ENCODE measurements around the gene TM7SF3. TPM values are rescaled to one million over a fixed set of nuclear protein-coding genes. Genes with fewer than 3 reads are reported as not detected.
"Not testable (repeated sequence)": the region's sequence is repeated elsewhere in the genome, so short reads cannot be mapped to it uniquely, and the experiment has no call there.

The TM7SF3 gene
- total RNA-seq, 2 donors from 2014 or later, result 22.5 to 24.3 TPM

DNA sequence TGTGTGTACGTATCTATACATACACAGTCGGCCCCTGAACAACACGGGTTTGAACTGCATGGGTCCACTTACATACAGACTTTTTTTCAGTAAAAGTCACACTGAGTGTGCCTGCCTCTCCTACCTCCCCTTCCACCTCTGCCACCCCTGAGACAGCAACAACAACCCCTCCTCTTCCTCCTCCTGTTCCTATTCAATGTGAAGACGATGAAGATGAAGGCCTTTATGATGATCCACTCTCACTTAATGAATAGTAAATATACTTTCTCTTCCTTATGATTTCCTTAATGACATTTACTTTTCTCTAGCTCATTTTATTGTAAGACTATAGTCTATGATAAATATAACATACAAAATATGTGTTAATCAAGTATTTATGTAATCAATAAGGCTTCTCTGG is 25.5 kb downstream of the TM7SF3 start:
- Mint-ChIP-seq H3K36me3 (ENCODE audit: low read depth) (peaks cover 14% of the 10 kb centered on the region), H3K4me3 (no peak overlapping the region), H3K4me1 (peaks cover 16% of the 10 kb centered on the region), H3K27ac (peak overlapping the region; percentile 83), H3K27me3 (no peaks in the 10 kb centered on the region)
- ATAC-seq (no peak), DNase-seq (no peak)
- H3K9me3 ChIP-seq (ENCODE audit: control insufficient read depth, low read length, poor library complexity, severe bottlenecking), result no peaks in the 10 kb centered on the region

DNA sequence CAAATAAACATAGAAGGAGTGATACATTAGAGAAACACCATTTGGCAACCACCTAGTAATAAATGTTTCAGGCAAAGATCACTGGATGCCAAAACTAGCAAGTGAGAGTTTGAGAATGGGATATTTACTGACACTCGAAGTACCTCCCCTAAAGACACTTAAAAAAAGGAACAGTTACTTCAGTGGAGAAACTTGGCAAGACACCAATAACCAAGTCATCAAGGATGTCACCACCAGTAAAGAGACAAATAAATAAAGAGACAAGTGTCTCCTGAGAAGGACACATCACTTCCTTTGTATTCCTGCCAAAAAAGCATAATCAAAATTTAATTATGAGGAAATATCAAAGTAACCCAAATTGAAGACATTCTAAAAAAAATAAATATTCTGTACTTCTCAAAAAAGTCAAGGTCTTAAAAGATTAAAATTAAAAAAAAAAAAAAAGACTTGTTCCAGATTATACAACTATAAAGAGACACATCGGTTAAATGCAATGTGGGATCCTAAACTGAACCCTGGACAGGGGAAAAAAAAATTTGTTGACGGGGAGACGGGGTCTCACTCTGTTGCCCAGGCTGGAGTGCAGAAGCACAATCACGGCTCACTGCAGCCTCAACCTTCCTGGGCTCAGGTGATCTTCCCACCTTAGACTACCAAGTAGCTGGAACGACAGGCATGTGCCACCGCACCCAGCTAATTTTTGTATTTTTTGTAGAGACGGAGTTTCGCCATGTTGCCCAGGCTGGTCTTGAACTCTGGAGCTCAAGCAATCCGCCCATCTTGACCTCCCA is 26.4 kb downstream of the TM7SF3 start:
- Mint-ChIP-seq H3K4me3 (no peak overlapping the region), H3K4me1 (peaks cover 14% of the 10 kb centered on the region), H3K27me3 (no peaks in the 10 kb centered on the region), H3K36me3 (ENCODE audit: low read depth) (peaks cover 17% of the 10 kb centered on the region), H3K27ac (no peak overlapping the region)
- no peak for ATAC-seq
- no peak for DNase-seq
- H3K9me3 ChIP-seq (ENCODE audit: control insufficient read depth, low read length, poor library complexity, severe bottlenecking), result no peaks in the 10 kb centered on the region

DNA sequence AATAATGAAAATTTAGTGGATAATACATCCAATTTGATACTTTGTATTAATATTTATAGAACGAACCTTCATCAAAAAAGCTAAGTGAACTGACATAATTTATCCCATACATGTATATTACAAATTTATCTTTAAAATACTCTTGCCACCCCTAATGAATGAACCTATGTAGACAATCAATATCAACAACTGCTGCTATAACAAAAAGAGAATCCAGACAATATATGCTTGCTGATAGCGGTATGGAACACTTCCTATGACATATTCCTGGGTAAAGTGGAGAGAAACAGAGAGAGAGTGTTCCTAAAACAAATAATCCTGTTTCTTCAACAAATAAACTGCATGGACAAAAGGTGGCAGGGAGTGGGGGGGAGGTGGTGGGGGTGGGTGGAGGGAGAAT is 31.3 kb downstream of the TM7SF3 start:
- Mint-ChIP-seq H3K27ac (no peak overlapping the region), H3K4me1 (peaks cover 7% of the 10 kb centered on the region), H3K36me3 (ENCODE audit: low read depth) (peaks cover 17% of the 10 kb centered on the region), H3K27me3 (no peaks in the 10 kb centered on the region), H3K4me3 (no peak overlapping the region)
- no peak for ATAC-seq
- no peaks in the 10 kb centered on the region for H3K9me3 ChIP-seq (ENCODE audit: control insufficient read depth, low read length, poor library complexity, severe bottlenecking)
- no peak for DNase-seq

DNA sequence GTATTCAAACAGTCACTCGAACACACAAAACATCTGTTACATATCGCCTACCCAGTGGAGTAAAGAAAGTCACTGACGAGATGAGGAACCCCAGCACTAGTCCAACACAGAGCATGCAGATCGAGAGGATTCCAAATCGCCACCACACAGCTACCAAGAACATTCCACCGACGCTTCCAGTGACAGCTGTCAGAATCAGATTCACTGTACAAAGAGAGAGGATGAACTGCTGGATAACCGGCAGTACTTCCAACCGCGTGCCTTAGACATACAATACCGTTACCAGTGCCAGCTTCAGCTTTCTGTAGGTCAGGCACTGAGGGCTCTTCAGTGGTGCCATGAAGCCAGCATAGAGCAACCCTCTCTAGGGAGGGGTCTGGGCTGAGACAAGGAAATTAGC is 34.5 kb downstream of the TM7SF3 start:
- Mint-ChIP-seq H3K4me1 (peaks cover 11% of the 10 kb centered on the region), H3K27ac (no peak overlapping the region)
- no peak for ATAC-seq

DNA sequence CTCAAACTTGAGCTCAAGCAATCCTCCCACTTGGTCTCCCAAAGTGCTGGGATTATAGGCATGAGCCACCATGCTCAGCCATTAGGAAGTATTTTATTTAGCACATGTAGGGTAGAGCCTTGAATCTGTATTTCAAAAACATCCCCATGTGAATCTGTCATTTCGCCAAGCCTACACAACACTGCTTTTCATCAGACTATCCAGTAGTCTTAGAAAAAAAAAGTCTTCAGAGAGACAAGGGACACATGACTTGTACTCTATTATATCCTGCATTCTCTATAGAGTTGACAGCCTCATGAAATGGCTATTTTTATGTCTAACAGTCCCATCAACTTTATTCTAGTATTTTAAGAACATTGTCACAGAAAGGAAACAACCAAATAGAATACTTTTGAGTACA is 35.4 kb downstream of the TM7SF3 start:
- peaks cover 5% of the 10 kb centered on the region for H3K4me1 Mint-ChIP-seq
- H3K4me3 Mint-ChIP-seq, result no peak overlapping the region
- peaks cover 12% of the 10 kb centered on the region for H3K36me3 Mint-ChIP-seq (ENCODE audit: low read depth)
- H3K9me3 ChIP-seq (ENCODE audit: control insufficient read depth, low read length, poor library complexity, severe bottlenecking), result no peaks in the 10 kb centered on the region
- H3K27me3 Mint-ChIP-seq, result no peaks in the 10 kb centered on the region
- H3K27ac Mint-ChIP-seq, result no peak overlapping the region
- ATAC-seq, result no peak
- DNase-seq, result no peak

More for the DNA sequence above, 34.5 kb downstream of the TM7SF3 start:
- Mint-ChIP-seq H3K36me3 (ENCODE audit: low read depth) (peaks cover 10% of the 10 kb centered on the region), H3K27me3 (no peaks in the 10 kb centered on the region), H3K4me3 (no peak overlapping the region)
- H3K9me3 ChIP-seq (ENCODE audit: control insufficient read depth, low read length, poor library complexity, severe bottlenecking), result no peaks in the 10 kb centered on the region
- DNase-seq, result no peak

DNA sequence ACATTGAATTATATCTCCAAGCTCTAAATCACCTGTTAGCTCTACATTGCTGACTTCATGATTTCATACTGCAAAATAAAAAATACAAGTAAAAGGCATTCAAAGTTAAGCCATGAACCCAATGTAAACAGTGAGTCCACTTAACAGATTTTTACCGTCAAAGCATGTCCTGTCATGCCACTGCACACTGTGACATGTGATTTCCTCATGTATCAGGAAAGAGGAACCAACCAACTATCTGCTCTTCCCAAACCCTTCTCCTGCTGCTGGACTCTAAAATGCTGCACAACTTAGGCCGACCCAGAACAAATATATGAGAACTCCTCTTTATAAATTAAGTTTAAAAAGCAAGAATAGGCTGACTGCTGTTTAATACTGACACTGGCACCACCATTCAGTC is 37.5 kb downstream of the TM7SF3 start:
- H3K9me3 ChIP-seq (ENCODE audit: control insufficient read depth, low read length, poor library complexity, severe bottlenecking), result no peaks in the 10 kb centered on the region
- Mint-ChIP-seq H3K27me3 (no peaks in the 10 kb centered on the region), H3K4me3 (no peak overlapping the region), H3K4me1 (peaks cover 7% of the 10 kb centered on the region), H3K27ac (peak overlapping the region; percentile 6), H3K36me3 (ENCODE audit: low read depth) (peaks cover 8% of the 10 kb centered on the region)
- DNase-seq, result no peak
- ATAC-seq, result no peak

DNA sequence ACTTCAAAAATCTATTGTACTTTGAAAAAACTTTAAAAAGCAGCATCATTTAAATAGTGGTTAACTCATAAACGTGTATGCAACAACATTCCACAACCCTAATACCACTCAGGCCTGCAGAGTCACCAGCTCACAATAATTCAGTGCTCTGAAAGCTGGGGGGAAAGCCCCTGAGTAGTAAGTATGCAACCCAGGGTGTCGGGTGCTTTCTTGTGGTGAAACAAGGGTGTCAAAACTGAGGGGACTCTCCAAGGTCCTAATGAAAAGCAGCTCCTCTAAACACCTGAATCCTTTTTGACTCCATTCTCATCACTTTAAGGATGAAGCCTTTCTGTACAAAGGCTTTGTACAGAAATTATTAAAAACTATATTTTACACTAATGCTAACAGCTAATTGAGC is 42.2 kb downstream of the TM7SF3 start:
- peak overlapping the region; percentile 85 for H3K27ac Mint-ChIP-seq
- no peak overlapping the region for H3K4me3 Mint-ChIP-seq

DNA sequence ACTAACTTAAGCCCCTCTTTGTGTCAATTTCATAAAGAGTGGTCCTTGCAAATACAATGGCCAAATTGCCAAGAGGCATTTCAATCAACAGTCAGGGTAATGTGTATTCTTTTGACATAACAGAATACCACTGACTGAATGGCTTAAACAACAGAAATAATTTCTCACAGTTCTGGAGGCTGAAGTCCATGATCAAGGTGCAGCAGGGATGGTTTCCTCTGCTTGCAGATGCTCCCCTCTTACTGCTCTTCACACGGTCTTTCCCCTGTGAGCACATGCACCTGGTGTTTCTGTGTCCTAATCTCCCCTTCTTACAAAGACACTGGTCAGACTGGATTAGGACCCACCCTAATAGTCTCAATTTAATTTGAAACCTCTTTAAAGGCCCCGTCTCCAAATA is 44.0 kb downstream of the TM7SF3 start:
- no peak overlapping the region for H3K4me3 Mint-ChIP-seq
- H3K4me1 Mint-ChIP-seq, result peaks cover 5% of the 10 kb centered on the region
- no peaks in the 10 kb centered on the region for H3K9me3 ChIP-seq (ENCODE audit: control insufficient read depth, low read length, poor library complexity, severe bottlenecking)
- H3K27ac Mint-ChIP-seq, result peak overlapping the region; percentile 85
- ATAC-seq (no peak), DNase-seq (no peak)
- peaks cover 11% of the 10 kb centered on the region for H3K36me3 Mint-ChIP-seq (ENCODE audit: low read depth)
- no peaks in the 10 kb centered on the region for H3K27me3 Mint-ChIP-seq

More for the DNA sequence above, 42.2 kb downstream of the TM7SF3 start:
- peaks cover 10% of the 10 kb centered on the region for H3K4me1 Mint-ChIP-seq
- peaks cover 9% of the 10 kb centered on the region for H3K36me3 Mint-ChIP-seq (ENCODE audit: low read depth)
- H3K9me3 ChIP-seq (ENCODE audit: control insufficient read depth, low read length, poor library complexity, severe bottlenecking), result no peaks in the 10 kb centered on the region
- DNase-seq, result peak; percentile 16 to 46 (median 37)
- ATAC-seq, result peak; percentile 100
- no peaks in the 10 kb centered on the region for H3K27me3 Mint-ChIP-seq

DNA sequence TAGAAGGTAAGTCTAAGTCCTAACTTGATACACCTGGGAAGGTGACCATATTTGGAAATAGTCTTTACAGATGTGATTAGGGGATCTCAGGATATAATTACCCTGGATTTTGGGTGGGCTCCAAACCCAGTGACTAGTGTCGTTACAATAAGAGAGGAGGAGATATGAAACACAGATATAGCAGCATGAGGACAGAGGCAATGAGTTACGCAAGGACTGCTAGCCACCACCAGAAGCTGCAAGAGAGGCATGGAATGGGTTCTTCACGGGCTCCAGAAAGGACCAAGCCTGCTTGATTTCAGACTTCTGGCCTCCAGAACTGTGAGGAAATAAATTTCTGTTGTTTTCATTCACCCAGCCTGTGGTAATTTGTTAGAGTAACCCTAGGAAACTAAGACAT is 47.3 kb downstream of the TM7SF3 start:
- ATAC-seq (no peak), DNase-seq (no peak)
- no peak overlapping the region for H3K4me3 Mint-ChIP-seq
- no peaks in the 10 kb centered on the region for H3K9me3 ChIP-seq (ENCODE audit: control insufficient read depth, low read length, poor library complexity, severe bottlenecking)
- no peak overlapping the region for H3K27ac Mint-ChIP-seq
- H3K27me3 Mint-ChIP-seq, result no peaks in the 10 kb centered on the region
- H3K36me3 Mint-ChIP-seq (ENCODE audit: low read depth), result peaks cover 10% of the 10 kb centered on the region
- peaks cover 10% of the 10 kb centered on the region for H3K4me1 Mint-ChIP-seq

DNA sequence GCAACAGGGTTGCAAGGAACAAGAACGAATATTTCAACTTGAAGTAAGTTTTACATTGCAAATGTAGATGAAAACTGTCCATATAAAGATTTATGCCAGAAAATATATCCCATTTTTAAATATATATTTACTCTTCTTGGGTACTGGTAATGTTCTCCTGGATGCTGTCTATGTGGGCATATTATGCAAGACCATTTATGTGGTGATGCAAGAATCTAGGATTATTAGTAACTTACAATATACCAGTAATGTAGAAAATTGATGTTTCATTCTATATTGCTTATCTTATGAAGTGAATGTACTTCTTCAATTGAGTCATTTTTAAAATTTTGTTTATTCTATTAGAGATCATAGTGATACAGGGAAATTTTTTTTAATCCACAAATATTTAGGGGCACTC is 50.8 kb downstream of the TM7SF3 start:
- Mint-ChIP-seq H3K27ac (no peak overlapping the region), H3K4me1 (peaks cover 5% of the 10 kb centered on the region), H3K36me3 (ENCODE audit: low read depth) (peaks cover 10% of the 10 kb centered on the region), H3K27me3 (no peaks in the 10 kb centered on the region), H3K4me3 (no peak overlapping the region)
- ATAC-seq (no peak), DNase-seq (no peak)
- H3K9me3 ChIP-seq (ENCODE audit: control insufficient read depth, low read length, poor library complexity, severe bottlenecking), result no peaks in the 10 kb centered on the region

DNA sequence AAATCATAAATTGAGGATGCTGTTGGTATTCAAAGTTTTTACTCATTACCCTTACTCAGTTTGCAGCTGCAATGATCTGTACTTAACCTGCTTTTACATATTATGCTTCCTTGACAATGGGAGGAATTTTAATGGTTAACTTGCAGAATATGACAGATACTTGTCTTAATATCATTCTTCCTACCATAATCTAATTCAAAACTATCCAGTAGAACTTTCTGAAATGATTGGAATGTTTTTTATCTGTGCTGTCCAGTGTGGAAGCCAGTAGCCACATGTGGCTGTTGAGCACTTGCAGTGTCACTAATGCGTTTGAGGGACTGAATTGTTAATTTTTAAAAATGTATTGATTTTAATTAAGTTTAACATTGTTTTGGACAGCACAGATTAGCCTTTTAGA is 52.4 kb downstream of the TM7SF3 start:
- DNase-seq, result no peak
- H3K4me3 Mint-ChIP-seq, result no peak overlapping the region
- H3K9me3 ChIP-seq (ENCODE audit: control insufficient read depth, low read length, poor library complexity, severe bottlenecking), result no peaks in the 10 kb centered on the region
- no peaks in the 10 kb centered on the region for H3K27me3 Mint-ChIP-seq
- peaks cover 9% of the 10 kb centered on the region for H3K36me3 Mint-ChIP-seq (ENCODE audit: low read depth)
- peaks cover 8% of the 10 kb centered on the region for H3K4me1 Mint-ChIP-seq
- H3K27ac Mint-ChIP-seq, result no peak overlapping the region
- no peak for ATAC-seq

DNA sequence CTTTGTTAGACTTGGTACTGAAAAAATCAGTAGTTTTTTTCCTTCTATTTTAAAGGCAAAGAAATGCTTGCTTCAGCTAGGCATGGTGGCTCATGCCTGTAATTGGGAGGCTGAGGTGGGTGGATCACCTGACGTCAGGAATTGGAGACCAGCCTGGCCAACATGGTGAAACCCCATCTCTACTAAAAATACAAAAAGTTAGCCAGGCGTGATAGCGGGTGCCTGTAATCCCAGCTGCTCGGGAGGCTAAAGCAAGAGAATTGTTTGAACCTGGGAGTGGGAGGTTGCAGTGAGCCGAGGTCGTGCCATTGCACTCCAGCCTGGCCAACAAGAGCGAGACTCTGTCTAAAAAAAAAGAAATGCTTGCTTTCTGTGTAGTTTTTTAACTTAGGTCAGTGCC is 52.8 kb downstream of the TM7SF3 start:
- not testable (repeated sequence) for H3K27me3 Mint-ChIP-seq; DNase-seq; H3K9me3 ChIP-seq (ENCODE audit: control insufficient read depth, low read length, poor library complexity, severe bottlenecking); H3K36me3 Mint-ChIP-seq (ENCODE audit: low read depth); H3K4me3 Mint-ChIP-seq; ATAC-seq
- Mint-ChIP-seq H3K4me1 (peaks cover 11% of the 10 kb centered on the region), H3K27ac (peak overlapping the region; percentile 41)

DNA sequence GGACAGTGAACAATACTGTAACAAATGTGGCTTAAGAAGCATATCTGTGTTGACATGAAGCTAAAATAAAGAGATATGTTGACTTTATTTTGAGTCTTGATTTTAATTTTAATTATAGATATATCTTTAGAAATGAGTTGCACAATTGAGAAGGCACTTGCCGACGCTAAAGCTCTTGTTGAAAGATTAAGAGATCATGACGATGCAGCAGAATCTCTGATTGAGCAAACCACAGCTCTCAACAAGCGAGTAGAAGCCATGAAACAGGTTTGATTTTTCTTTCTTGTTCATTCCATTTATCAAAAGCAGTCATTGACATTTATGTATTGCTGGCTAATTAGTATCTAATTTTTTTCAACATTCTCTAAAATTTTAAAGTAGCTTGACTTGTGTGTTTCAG is 60.2 kb downstream of the TM7SF3 start:
- no peaks in the 10 kb centered on the region for H3K27me3 Mint-ChIP-seq
- H3K9me3 ChIP-seq (ENCODE audit: control insufficient read depth, low read length, poor library complexity, severe bottlenecking), result no peaks in the 10 kb centered on the region
- H3K4me1 Mint-ChIP-seq, result peaks cover 29% of the 10 kb centered on the region
- ATAC-seq, result no peak
- H3K36me3 Mint-ChIP-seq (ENCODE audit: low read depth), result peaks cover 6% of the 10 kb centered on the region
- H3K4me3 Mint-ChIP-seq, result no peak overlapping the region
- H3K27ac Mint-ChIP-seq, result peak overlapping the region; percentile 71
- DNase-seq, result no peak

DNA sequence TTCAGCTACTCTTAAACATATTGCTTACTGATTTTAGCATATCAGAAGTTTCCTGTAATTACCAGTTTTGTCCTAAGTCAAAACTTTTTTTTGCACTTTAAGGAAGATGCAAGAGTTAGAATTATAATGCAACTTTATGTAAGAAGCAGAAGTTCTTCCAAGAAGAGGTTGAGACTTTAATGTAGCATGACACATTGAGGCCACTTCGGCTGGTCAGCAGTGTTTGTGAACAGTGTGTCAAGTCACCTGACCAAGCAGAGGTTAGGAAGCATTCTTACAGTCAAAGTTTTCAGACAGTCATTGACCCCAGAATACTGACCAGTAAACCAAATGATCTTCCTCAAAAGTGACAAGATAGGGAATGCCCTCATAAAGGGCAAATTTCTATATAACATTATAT is 60.7 kb downstream of the TM7SF3 start:
- ATAC-seq, result no peak
- no peak overlapping the region for H3K4me3 Mint-ChIP-seq
- H3K27me3 Mint-ChIP-seq, result no peaks in the 10 kb centered on the region
- peak overlapping the region; percentile 71 for H3K27ac Mint-ChIP-seq
- peaks cover 29% of the 10 kb centered on the region for H3K4me1 Mint-ChIP-seq
- H3K36me3 Mint-ChIP-seq (ENCODE audit: low read depth), result peaks cover 7% of the 10 kb centered on the region
- no peaks in the 10 kb centered on the region for H3K9me3 ChIP-seq (ENCODE audit: control insufficient read depth, low read length, poor library complexity, severe bottlenecking)
- DNase-seq, result no peak
